Measurements from ENCODE around the gene GAS7. TPM values are rescaled to one million over a fixed set of nuclear protein-coding genes. Genes with fewer than 3 reads are reported as not detected.

GAS7 gene
- total RNA-seq, 1 experiment from 2014 or later = 6.0 TPM

DNA sequence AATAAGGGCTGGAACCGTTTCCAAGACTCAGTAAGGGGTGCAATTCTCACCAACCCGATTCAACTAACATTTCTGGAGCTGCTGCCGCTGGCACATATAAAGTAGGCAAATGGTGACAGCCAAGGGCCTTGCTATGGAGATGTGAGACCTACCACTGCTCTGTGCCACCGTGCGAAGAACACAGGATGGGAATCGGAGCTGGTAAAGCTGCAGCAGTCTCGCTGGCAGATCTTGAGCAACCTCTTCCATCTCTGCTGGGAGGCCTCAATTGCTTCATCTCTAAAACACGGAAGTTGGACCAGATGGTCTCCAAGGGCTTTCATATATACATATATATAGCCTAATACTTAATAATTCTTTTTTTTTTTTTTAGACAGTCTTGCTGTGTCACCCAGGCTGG lies 164.4 kb downstream of the GAS7 start:
- Mint-ChIP-seq H3K27ac (no peak overlapping the region), H3K4me3 (no peak overlapping the region), H3K27me3 (ENCODE audit: low read depth) (peaks cover 2% of the 10 kb centered on the region; the same call in 1 of the 2 replicates), H3K36me3 (ENCODE audit: insufficient read depth in 1 of 3, low read depth in 3 of 3) (no peaks in the 10 kb centered on the region; a peak in 1 of 7 replicates), H3K4me1 (peaks cover 13 to 14% of the 10 kb centered on the region in 2 experiments), H3K9me3 (no peaks in the 10 kb centered on the region)
- no peak for DNase-seq
- Histone ChIP-seq H2BK12ac (ENCODE audit: insufficient read length, low read depth, low read length) (no peak overlapping the region), H2BK15ac (ENCODE audit: low read depth, low read length) (no peak overlapping the region), H3K18ac (ENCODE audit: insufficient read length, low read depth, low read length) (no peak overlapping the region), H3K4me1 (ENCODE audit: insufficient read depth, low read length) (0 out of 2 replicates have a peak, but pooled peaks cover 2% of the 10 kb centered on the region), H2AK5ac (ENCODE audit: insufficient read length, low read length) (no peak overlapping the region), H3K9me3 (ENCODE audit: control insufficient read depth, low read depth, low read length) (no peaks in the 10 kb centered on the region), H3K4ac (ENCODE audit: low read depth, low read length) (no peak overlapping the region), H3K79me2 (ENCODE audit: insufficient read depth, low read length) (no peaks in the 10 kb centered on the region), H2BK20ac (ENCODE audit: low read depth, low read length, poor library complexity, severe bottlenecking) (no peak overlapping the region), H2BK120ac (ENCODE audit: low read depth, low read length, poor library complexity, severe bottlenecking) (no peak overlapping the region), H2AFZ (ENCODE audit: low read length) (no peak overlapping the region), H3K9ac (ENCODE audit: extremely low read depth, insufficient read length, low read length) (no peak overlapping the region), H4K5ac (ENCODE audit: insufficient read length, low read depth, low read length) (no peak overlapping the region), H3K23me2 (ENCODE audit: insufficient read length, low read depth, low read length, poor library complexity, severe bottlenecking) (no peaks in the 10 kb centered on the region), H3K56ac (ENCODE audit: insufficient read length, low read depth, low read length) (no peak overlapping the region), H2BK5ac (ENCODE audit: insufficient read length, low read length) (no peak overlapping the region), H3K79me1 (ENCODE audit: insufficient read depth, low read depth, low read length, poor library complexity, severe bottlenecking) (no peaks in the 10 kb centered on the region), H4K91ac (ENCODE audit: insufficient read length, low read depth, low read length) (no peak overlapping the region), H3K27me3 (ENCODE audit: insufficient read depth, low read length) (no peaks in the 10 kb centered on the region), H3K14ac (ENCODE audit: insufficient read depth, low read length) (no peak overlapping the region), H3K4me2 (ENCODE audit: insufficient read depth, insufficient read length, low read length) (no peak overlapping the region), H3T11ph (ENCODE audit: low read length) (no peak overlapping the region), H3K27ac (ENCODE audit: insufficient read length, low read depth, low read length) (no peak overlapping the region), H4K8ac (replicated peaks; ENCODE audit: insufficient read length, low read depth, low read length) (no peak overlapping the region), H3K23ac (ENCODE audit: insufficient read length, low read depth, low read length) (no peak overlapping the region), H4K20me1 (ENCODE audit: control insufficient read depth, insufficient read depth, insufficient read length) (no peaks in the 10 kb centered on the region)
- no CpG with 5 or more reads among the region's 8 CpGs for WGBS (ENCODE audit: extremely low coverage, insufficient read length, low lambda C conversion rate)
- no peak for TF ChIP-seq CTCF (conservative IDR thresholded peaks at IDR 0.05)
